Measurements from ENCODE around the gene SLC38A10. TPM values are rescaled to one million over a fixed set of nuclear protein-coding genes. Genes with fewer than 3 reads are reported as not detected.

The SLC38A10 gene
- total RNA-seq, 4 donors from 2014 or later, result 24.5 to 56.5 (median 28.8) TPM

DNA sequence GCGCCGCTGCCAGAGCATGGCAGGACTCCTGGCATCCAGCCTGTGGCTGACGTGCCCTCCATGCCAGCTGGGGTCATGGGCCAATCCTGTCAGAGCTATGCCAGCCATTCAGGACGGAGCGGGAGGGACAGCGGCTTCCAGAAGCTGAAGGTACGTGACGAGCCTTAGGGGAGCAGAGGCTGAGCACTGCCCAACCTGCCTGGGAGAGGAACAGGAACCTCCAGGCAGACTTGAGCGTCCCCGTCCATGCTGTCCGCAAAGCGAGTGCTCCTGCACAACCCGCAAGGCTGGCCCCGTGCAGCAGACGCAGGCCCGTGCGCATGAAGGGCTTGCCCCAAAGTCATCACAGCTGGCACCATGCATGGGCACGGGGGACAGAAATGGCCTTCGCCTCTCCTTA lies 34.5 kb downstream of the SLC38A10 start:
- DNase-seq, result no peak
- H3K27ac ChIP-seq, result no peak overlapping the region
- peaks cover 0 to 39% of the 10 kb centered on the region in 2 donors for H3K36me3 ChIP-seq
- H3K9me3 ChIP-seq, result no peaks in the 10 kb centered on the region
- ATAC-seq, result no peak
- peaks cover 4 to 6% of the 10 kb centered on the region in 2 donors for H3K4me1 ChIP-seq
- H3K27me3 ChIP-seq, result no peaks in the 10 kb centered on the region
- H3K4me3 ChIP-seq, result no peak overlapping the region
- in situ Hi-C loops (cut with MboI; ENCODE audit: low sequenced_read_pairs in 4 of 4), result loop anchor here in 2 of 4 donors (25.0 kb wide), 2 partner anchors 227 to 352 kb away; no protein-coding TSS in a partner anchor
- TF ChIP-seq POLR2A (IDR thresholded peaks at IDR 0.05) (no peak), CTCF (IDR thresholded peaks at IDR 0.05 in 4 of 5, conservative IDR thresholded peaks at IDR 0.05 in 1 of 5) (no peak)
- intact Hi-C loops (cut with DNase I; ENCODE audit: low total_unique reads), result no loop called here

DNA sequence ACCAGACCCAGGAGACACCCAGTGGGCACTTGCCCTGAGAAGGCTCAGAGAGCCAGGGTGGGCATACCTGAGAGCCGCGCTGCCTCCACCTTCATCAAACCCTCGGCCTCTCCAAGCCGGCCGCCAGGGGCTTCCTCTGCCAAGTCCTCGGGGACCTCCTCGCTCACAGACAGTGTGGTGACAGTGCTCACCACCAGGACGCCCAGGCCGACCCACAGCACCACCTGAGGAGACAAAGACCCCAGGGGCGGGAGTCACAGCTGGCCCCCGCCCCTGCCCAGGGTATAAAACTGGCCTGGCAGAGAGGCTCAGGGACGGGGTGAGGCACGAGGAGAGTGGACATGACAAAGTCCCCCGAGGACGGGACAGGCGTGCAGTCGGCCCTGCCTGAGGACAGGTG lies 34.9 kb downstream of the SLC38A10 start:
- TF ChIP-seq POLR2A (IDR thresholded peaks at IDR 0.05), result no peak
- TF ChIP-seq CTCF (IDR thresholded peaks at IDR 0.05 in 4 of 5, conservative IDR thresholded peaks at IDR 0.05 in 1 of 5), result no peak
- no peak overlapping the region for H3K4me3 ChIP-seq
- DNase-seq, result no peak
- ATAC-seq, result no peak
- H3K27me3 ChIP-seq, result no peaks in the 10 kb centered on the region
- intact Hi-C loops (cut with DNase I; ENCODE audit: low total_unique reads) (no loop called here), in situ Hi-C loops (cut with MboI; ENCODE audit: low sequenced_read_pairs in 4 of 4) (loop anchor here in 2 of 4 donors (25.0 kb wide), 2 partner anchors 227 to 352 kb away; no protein-coding TSS in a partner anchor)
- H3K27ac ChIP-seq, result no peak overlapping the region
- peaks cover 0 to 34% of the 10 kb centered on the region in 2 donors for H3K36me3 ChIP-seq
- H3K9me3 ChIP-seq, result no peaks in the 10 kb centered on the region
- H3K4me1 ChIP-seq, result peaks cover 9 to 10% of the 10 kb centered on the region in 2 donors

DNA sequence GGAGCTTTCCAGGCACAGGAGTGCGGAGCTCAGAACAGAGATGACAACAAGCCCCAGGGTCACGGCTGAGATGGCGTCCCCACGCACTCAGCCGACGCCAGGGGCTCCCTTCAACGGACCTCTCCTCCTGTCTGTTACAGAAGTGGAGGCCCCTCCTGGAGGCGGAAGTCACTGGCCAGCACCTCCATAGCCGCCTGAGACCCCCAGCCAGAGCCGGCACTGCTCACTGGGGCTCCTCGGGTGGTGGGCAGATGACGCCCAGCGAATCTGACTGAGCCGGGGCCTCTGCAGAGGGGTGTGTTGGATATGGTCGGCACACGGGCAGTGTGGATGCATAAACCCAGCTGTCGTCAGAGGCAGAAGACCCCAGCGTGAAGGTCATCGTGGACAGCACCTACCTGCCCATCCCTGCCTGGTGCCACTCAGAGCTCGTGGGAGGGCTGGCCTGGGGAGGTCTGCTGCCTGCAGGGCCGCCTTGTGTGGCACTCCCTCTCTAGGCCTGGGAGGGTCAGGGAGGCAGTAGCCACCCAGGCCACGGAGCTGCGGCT lies 36.0 kb downstream of the SLC38A10 start:
- no peak overlapping the region for H3K27ac ChIP-seq
- no peaks in the 10 kb centered on the region for H3K9me3 ChIP-seq
- no peak for DNase-seq
- intact Hi-C loops (cut with DNase I; ENCODE audit: low total_unique reads) (no loop called here), in situ Hi-C loops (cut with MboI; ENCODE audit: low sequenced_read_pairs in 4 of 4) (loop anchor here in 2 of 4 donors (10.0 to 25.0 kb wide), 3 partner anchors 226 to 353 kb away; no protein-coding TSS in a partner anchor)
- peaks cover 0 to 29% of the 10 kb centered on the region in 2 donors for H3K36me3 ChIP-seq
- H3K4me3 ChIP-seq, result no peak overlapping the region
- no peak for ATAC-seq
- no peaks in the 10 kb centered on the region for H3K27me3 ChIP-seq
- peaks cover 16 to 17% of the 10 kb centered on the region in 2 donors for H3K4me1 ChIP-seq
- TF ChIP-seq POLR2A (IDR thresholded peaks at IDR 0.05) (no peak), CTCF (IDR thresholded peaks at IDR 0.05 in 4 of 5, conservative IDR thresholded peaks at IDR 0.05 in 1 of 5) (no peak)

- H3K36me3 ChIP-seq, result peaks cover 0 to 22% of the 10 kb centered on the region in 2 donors
- H3K4me3 ChIP-seq, result no peak overlapping the region
- no peaks in the 10 kb centered on the region for H3K27me3 ChIP-seq
- TF ChIP-seq POLR2A (IDR thresholded peaks at IDR 0.05) (no peak), CTCF (IDR thresholded peaks at IDR 0.05 in 4 of 5, conservative IDR thresholded peaks at IDR 0.05 in 1 of 5) (no peak)
- intact Hi-C loops (cut with DNase I; ENCODE audit: low total_unique reads), result no loop called here
- peaks cover 16 to 17% of the 10 kb centered on the region in 2 donors for H3K4me1 ChIP-seq
- H3K27ac ChIP-seq, result no peak overlapping the region
- DNase-seq (no peak), ATAC-seq (no peak)
- no peaks in the 10 kb centered on the region for H3K9me3 ChIP-seq
- in situ Hi-C loops (cut with MboI; ENCODE audit: low sequenced_read_pairs in 4 of 4), result loop anchor here in 2 of 4 donors (10.0 to 25.0 kb wide), 3 partner anchors 227 to 354 kb away; no protein-coding TSS in a partner anchor
These were observed 36.8 kb downstream of the SLC38A10 start for GRCh38 chr17:81258292-81258691.
